ENCODE results near the gene SLC25A13.

SLC25A13 gene

DNA sequence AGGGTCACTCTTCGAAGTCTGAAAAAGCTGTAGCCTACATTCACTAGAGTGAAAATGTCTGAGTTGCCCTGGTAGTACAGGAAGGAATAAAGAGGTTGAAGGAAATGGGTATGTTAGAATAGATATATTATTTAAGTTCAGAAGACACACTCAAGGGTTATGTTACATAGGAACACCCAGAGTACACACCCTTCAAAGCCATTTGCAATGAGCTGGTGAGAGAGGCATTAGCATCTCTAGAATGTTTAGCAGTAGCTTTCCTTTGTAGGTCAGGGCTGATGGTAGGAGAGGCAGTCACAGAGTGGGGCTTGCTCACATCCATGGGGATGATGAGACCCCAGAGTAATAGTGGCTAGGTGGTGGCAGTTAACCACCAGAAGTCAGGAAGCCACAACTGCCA, 221.2 kb downstream of the SLC25A13 start:
- DNase-seq (ENCODE audit: low read depth in 2 of 2): no peak

DNA sequence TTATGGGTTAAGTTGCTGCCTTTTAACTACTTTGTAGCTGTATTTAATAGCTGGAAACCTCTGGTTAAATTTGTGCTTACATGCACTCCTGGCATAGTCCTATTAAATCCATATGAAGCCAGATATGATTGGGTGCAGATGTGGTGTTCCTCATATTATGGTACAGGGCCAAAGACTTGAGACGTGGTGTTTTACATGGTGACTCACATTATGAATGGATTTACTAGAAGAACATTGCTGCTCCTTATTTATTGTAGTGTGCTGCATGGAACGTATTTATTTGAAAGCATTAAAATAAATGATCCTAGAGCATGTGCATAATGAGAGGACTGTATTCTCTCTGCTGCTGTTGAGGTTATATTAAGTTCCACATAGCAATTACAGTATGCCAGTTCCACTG, 224.1 kb downstream of the SLC25A13 start:
- no peak for DNase-seq (ENCODE audit: low read depth in 2 of 2)

DNA sequence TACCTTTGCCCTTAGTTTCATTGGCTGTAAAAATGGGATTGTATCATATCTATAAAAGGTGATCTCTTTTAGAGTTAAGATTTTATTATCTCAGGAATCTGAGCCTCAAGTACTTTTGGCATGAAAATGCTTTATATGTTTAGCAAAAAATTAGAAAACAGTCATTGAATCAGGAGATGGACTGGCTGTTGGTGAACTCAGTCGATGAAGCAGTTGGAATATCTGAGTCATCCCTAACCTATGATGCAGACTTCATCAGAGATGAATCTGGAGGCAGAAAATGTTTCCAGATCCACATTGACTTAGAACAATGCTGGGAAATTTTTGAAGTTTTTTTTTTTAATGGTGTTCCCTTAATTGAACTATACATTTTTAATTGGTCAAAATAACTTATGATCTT, 228.5 kb downstream of the SLC25A13 start:
- DNase-seq (ENCODE audit: low read depth in 2 of 2): no peak

DNA sequence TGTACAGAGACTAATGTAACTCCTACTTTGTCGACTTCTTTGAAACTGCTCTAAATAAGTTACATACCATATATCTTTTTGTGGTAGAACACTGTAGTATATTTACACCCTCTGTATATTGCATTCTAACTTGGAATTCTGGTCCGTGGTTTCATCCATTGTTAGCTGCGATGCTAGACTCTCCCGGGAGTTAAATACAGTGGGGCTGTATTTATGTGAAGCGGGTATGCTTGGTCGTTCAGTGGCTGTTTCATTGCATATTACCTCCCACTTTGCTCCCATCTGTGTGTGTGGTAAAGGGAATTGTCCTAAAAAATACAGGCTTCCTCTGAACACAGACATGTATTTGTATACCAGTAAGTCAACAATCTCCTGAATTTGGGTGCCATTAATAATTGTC, 231.1 kb downstream of the SLC25A13 start:
- no peak for DNase-seq (ENCODE audit: low read depth in 2 of 2)

DNA sequence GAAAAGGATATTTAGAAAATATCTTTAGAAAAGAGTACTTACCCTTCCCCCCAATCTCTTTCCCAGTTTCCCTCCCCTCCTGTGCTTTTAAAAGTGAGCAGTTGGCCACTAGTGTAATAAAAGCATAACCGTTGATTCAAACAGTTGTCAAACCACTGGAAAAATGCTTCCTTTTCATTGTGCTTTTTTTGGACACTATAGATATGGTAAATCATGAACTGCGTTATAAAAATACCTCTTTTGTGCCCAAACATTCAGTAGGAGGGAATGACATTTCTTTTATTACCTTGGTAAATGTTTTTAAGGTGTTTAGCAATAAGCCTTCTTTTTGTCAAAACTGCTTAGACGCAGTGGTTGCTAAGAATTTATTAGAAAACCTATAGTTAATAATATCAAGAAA, 232.4 kb downstream of the SLC25A13 start:
- no peak for DNase-seq (ENCODE audit: low read depth in 2 of 2)

DNA sequence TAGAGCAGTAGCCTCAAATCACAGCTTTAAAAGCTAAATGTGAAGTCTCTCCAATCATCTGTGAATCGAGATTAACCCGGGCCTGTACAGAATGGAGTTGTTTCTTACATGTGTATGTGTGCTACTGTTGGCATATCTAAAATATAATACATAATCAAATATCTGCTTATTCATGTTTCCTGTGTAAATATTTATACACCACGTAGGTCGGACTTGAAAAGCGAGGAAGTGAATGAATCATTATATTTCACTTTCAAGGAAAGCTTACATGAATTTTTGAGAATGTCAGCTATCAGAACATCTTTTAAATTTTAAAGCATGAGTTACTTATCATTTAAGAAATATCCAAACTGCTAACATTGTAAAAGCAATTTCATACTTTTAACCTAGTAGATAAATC, 233.3 kb downstream of the SLC25A13 start:
- no peak for DNase-seq (ENCODE audit: low read depth in 2 of 2)

DNA sequence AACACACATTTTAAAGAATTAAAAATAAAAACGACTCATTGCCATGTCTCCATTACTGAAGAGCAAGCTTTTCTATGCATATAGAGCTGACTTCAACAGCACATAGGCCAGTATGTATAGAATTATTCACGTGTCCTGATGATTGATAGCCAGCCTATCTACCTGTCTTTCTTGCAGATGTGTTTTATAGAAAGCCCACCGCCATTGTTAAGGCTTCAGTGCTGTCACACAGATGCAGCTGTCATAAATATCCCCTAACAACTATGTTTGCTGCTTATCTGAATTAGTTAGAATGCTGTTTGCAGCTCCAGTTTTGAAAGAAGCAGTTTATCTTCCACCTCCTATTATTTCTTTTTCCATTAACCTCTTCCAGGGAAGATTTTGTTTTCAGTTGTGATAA, 235.9 kb downstream of the SLC25A13 start:
- DNase-seq (ENCODE audit: low read depth in 2 of 2): no peak

DNA sequence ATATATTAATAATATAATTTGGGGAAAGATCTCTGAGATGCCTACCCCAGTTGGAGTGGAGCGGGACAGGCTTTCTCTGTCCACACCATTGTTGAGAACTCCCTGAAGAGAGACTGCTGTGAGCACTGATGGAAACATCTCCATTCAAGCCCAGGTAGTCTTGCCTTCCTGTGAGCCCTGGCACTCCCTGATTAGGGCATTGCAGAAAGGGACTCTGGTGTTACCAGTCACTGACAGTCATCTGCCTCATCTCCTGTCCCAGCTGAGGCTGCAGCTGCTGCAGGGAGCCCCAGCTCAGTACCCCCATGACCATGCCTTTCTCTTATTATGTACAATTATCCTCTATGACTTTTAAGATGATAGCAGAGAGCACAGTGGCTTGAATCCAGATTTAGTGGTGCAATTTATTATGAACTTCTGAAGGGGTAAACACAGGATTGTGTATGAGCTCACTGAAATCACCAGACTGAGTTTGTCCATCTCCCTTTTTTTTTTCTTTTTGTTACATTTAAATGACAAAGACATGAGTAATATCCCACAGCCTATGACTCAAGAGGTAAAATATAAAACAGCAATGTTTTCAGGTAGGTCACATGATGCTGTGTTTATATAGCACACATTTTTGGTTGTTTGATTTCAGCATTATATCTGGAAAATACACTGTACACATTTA, 236.9 kb downstream of the SLC25A13 start:
- no peak for DNase-seq (ENCODE audit: low read depth in 2 of 2)

DNA sequence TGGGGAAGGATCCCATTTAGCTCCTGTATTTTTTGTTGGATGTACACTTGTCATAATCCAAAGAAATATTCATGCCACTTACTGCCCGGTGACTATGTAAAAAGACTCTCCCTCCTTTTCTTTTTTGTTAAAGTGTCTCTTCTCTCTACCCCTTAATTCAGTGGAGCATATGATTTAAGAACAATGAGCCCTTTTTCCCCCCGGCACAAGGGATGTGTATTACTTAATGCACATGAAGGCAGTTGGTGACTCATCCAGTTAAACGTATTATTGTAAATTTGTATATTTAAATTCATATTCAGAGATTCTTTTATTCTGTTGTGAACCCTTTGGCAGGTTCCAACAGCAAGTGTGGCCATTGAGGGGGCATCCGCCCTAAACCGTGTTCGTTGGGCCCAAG, 241.9 kb downstream of the SLC25A13 start:
- no peak for DNase-seq (ENCODE audit: low read depth in 2 of 2)

DNA sequence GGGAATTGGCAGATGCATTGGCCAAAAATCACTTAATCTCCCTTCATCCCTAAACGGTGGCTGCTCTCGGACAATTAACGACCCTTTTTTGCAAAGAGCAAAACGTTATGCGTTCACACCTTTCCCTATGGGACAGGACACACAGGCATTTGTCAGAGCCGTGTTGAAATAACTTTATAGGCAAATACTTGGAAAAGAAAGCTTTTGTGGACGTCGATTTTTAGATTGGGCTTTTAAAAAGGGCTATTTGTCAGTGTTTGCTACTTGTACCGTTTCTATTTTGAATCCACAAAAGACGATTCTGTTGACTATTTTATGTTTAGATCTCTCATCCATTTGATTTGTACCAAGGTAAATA, 245.6 kb downstream of the SLC25A13 start:
- DNase-seq (ENCODE audit: low read depth in 2 of 2): no peak

DNA sequence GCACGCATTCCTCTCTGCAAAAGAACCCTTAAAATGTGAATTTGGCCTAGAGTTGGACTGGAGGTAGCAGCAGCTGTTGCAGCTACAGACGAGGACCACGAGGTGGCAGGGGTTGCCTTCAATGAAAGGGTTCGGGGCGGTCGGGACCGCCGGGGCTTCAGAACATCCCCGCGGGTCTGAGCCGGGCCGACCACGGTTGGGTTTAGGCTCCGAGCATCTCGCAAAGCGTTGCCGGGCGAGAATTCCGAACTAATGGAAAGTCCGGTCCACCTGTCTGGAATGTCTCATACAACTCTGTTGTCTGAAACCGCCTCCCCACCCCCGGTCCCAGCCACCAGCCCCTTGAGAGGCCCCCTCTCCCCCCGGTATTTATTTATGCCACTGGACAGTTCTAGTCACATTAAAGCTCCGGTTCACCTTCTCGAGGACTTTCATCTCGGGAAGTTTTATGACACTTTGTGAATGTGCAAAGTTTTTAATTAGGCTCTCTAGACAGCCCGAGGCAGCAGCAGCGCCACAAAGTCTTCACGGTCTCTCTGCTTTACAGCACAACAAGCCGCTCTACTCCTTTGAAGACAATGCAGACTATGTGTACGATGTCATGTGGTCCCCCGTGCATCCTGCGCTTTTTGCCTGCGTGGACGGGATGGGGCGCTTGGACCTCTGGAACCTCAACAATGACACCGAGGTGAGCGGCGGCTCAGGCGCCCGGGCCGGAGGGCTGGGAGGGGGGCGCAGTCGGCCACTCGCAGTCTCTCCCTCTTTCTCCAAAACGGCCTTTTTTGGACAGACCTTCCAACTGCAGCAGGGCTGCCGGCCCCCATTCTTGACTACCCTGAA, 246.2 kb downstream of the SLC25A13 start:
- peak; percentile 29 to 36 for DNase-seq (ENCODE audit: low read depth in 2 of 2)

DNA sequence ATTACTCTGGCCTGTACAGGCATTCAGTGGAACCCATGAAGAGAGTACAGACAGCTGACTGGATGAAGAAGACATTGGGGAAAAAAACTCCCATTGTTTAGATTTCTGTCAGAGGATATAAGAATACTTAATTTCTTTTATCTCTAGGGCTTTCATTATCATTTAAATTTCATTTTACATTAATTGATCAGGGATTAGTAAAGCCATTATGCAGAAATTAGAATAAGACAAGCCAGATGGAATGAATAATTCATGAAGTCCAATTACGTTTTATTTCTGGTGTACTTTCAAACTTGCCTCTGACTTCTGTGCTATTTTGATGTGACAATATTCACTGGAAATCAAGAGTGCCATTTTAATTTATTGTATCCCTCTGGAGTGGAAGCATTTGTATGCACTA, 247.0 kb downstream of the SLC25A13 start:
- no peak for DNase-seq (ENCODE audit: low read depth in 2 of 2)

Measured in stimulated activated CD4-positive, alpha-beta T cell treated with anti-CD3 and anti-CD28 coated beads, Interleukin-1b, Interleukin-23, amount 100 ng/mL, for 4 hours (primary cell).